ENCODE measurements around the gene PLPPR1. TPM values are rescaled to one million over a fixed set of nuclear protein-coding genes. Genes with fewer than 3 reads are reported as not detected.

The PLPPR1 gene
- total RNA-seq, 1 donor: not detected

- TF ChIP-seq, protein P1, sequence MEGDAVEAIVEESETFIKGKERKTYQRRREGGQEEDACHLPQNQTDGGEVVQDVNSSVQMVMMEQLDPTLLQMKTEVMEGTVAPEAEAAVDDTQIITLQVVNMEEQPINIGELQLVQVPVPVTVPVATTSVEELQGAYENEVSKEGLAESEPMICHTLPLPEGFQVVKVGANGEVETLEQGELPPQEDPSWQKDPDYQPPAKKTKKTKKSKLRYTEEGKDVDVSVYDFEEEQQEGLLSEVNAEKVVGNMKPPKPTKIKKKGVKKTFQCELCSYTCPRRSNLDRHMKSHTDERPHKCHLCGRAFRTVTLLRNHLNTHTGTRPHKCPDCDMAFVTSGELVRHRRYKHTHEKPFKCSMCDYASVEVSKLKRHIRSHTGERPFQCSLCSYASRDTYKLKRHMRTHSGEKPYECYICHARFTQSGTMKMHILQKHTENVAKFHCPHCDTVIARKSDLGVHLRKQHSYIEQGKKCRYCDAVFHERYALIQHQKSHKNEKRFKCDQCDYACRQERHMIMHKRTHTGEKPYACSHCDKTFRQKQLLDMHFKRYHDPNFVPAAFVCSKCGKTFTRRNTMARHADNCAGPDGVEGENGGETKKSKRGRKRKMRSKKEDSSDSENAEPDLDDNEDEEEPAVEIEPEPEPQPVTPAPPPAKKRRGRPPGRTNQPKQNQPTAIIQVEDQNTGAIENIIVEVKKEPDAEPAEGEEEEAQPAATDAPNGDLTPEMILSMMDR (IDR thresholded peaks at IDR 0.05; ENCODE audit: insufficient read depth, low read length): no peak
- DNase-seq (ENCODE audit: low read depth): no peak
- H3K4me3 ChIP-seq (ENCODE audit: low read depth, low read length): no peak overlapping the region
Measured at GRCh38 chr9:101047848-101048397, 19.4 kb downstream of the PLPPR1 start.

DNA sequence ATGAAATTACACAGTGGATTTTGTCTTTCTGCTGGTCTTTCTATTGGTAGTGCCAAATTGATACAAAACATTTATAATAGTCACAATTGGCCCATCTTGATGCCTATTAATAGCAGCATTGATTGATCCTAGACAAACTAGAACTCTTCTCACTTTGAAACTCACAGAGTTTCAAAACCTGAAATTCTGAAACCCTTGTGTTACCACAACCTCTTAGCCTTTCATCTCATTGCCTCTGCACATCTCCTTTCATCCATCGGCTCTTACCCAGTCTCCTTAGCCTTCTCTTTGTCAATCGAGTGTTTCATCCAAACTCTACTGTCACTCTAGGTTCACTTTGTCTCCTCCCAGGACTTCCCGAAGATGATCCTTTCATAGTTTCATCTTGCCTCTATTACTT is 22.1 kb downstream of the PLPPR1 start:
- TF ChIP-seq, protein P1 (IDR thresholded peaks at IDR 0.05; ENCODE audit: insufficient read depth, low read length): no peak
- H3K4me3 ChIP-seq (ENCODE audit: low read depth, low read length): no peak overlapping the region
- no peak for DNase-seq (ENCODE audit: low read depth)

- TF ChIP-seq, protein P1 (IDR thresholded peaks at IDR 0.05; ENCODE audit: insufficient read depth, low read length): no peak
- H3K4me3 ChIP-seq (ENCODE audit: low read depth, low read length): no peak overlapping the region
- no peak for DNase-seq (ENCODE audit: low read depth)
Measured at GRCh38 chr9:101054657-101055056, 26.1 kb downstream of the PLPPR1 start.

DNA sequence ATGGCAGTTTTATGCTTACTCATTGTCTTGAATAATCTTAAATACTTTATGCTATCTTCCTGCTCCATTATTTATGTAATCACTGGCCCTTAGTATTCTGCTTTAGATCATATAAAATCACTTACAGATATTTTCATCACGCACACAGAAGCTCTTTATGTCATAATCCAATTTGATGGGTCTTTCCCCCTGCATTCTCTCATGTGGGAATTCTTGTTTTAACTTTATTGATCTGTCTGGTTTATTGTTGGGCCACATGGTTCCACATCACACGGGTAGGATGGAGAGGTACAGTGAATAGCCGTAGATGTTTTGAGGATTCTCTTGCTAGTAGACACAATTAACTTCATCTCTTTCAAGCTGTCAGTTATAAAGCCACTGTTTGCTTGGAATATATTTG is 27.0 kb downstream of the PLPPR1 start:
- TF ChIP-seq, protein P1 (IDR thresholded peaks at IDR 0.05; ENCODE audit: insufficient read depth, low read length): no peak
- no peak overlapping the region for H3K4me3 ChIP-seq (ENCODE audit: low read depth, low read length)

DNA sequence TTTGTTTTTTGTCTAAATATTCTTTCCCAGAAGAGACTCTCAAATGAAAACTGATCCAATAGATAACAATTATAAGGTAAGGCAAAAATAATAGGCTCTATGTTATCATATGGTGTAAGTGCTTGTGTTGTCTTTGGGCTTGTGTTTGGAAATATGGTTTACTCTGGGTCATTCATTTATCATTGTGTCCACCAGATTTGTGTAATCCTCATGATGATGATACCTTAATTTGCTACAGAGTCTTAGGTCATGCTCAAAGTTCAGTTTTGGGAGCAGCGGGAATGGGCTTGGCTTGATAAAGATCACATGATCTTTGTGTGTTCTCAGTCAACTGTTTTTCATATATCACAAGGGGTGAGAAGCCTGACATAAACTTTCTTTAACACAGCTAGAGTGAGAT is 34.2 kb downstream of the PLPPR1 start:
- no peak overlapping the region for H3K4me3 ChIP-seq (ENCODE audit: low read depth, low read length)
- TF ChIP-seq, protein P1 (IDR thresholded peaks at IDR 0.05; ENCODE audit: insufficient read depth, low read length): no peak
- no peak for DNase-seq (ENCODE audit: low read depth)

More for the DNA sequence above, 27.0 kb downstream of the PLPPR1 start:
- no peak for DNase-seq (ENCODE audit: low read depth)

DNA sequence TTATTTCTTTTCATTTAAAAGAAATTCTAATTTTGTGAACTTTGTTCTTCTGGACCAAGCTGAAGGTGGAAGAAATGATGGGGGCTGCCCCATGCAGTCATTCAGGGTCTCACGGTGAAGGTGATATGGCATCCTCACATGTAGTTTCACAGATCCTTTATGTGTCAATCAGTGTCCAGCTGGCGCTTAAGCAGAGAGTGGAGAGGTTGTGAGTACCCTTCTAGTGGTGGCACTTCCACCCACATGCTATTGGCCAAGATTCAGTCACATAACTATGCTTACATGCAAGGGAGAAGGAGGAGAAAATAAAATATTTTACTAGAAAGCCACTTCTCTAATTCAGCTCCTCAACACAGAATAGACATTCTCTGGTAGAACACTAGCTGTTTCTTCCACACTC is 34.7 kb downstream of the PLPPR1 start:
- no peak for DNase-seq (ENCODE audit: low read depth)
- TF ChIP-seq, protein P1 (IDR thresholded peaks at IDR 0.05; ENCODE audit: insufficient read depth, low read length): no peak

GRCh38 chr9:101064206-101064605 is 35.7 kb downstream of the PLPPR1 start:
- TF ChIP-seq, protein P1 (IDR thresholded peaks at IDR 0.05; ENCODE audit: insufficient read depth, low read length): no peak
- H3K4me3 ChIP-seq (ENCODE audit: low read depth, low read length): no peak overlapping the region
- DNase-seq (ENCODE audit: low read depth): no peak

More for the DNA sequence above, 34.7 kb downstream of the PLPPR1 start:
- no peak overlapping the region for H3K4me3 ChIP-seq (ENCODE audit: low read depth, low read length)
